GM12878 (cell line): ENCODE measurements around the gene SMOC2. TPM values are rescaled to one million over a fixed set of nuclear protein-coding genes. Genes with fewer than 3 reads are reported as not detected.

ENCODE experiments used
- ATAC-seq: fragments of 200-7000 bp; cut with Tn5 transposase; 3 replicates; pipeline ENCODE4 v1.9.1; 2020; ENCODE audit warnings: mild to moderate bottlenecking, moderate library complexity
- Bru-seq: library from RNA; stranded (reverse); fragments of 400-500 nt; gene quantifications from one replicate; lab custom pipeline; 2021; lab: Mats Ljungman, UMichigan
- BruChase-seq, 2 experiments: library from RNA; stranded (reverse); fragments of 400-500 nt; gene quantifications; one replicate each; lab custom pipeline; 2021; lab: Mats Ljungman, UMichigan
- BruUV-seq: library from RNA; stranded (reverse); fragments of 400-500 nt; replicated peaks from 2 replicates; lab custom pipeline; 2021; lab: Mats Ljungman, UMichigan
- CTCF ChIA-PET: fragments of 300-600 bp; sonication (Branson Sonifier 250); formaldehyde crosslinking; extraction: SDS; loops from one replicate; lab custom pipeline; 2021; ENCODE audit warnings: inconsistent platforms; lab: Yijun Ruan, JAX
- POLR2A ChIA-PET: fragments of 350-600 bp; formaldehyde crosslinking; extraction: SDS; loops from one replicate; lab custom pipeline; 2021; ENCODE audit warnings: inconsistent platforms; lab: Charles Lee
- RAD21 ChIA-PET: fragments of 300-600 bp; sonication (Branson Sonifier 250); formaldehyde crosslinking; loops from one replicate; lab custom pipeline; 2023; ENCODE audit warnings: antibody characterized with exemption; ENCODE audit not compliant: unreplicated experiment; lab: Charles Lee
- SMC1A ChIA-PET: fragments of 300-600 bp; sonication (Branson Sonifier 250); formaldehyde crosslinking; loops from one replicate; lab custom pipeline; 2023; ENCODE audit not compliant: unreplicated experiment, uncharacterized antibody; lab: Charles Lee
- DNase-seq: peaks from one replicate; pipeline ENCODE4 v3.0.0-alpha.2; 2011; ENCODE audit warnings: low read depth, low spot score
- FAIRE-seq: peaks from 3 replicates; lab custom pipeline; 2011; peaks lifted over from hg19 to GRCh38; lab: Jason Lieb, UNC
- H2AFZ ChIP-seq: 2 replicates; pipeline ENCODE4 v1.6.0; 2011; ENCODE audit warnings: low read depth, low read length, control low read depth; ENCODE audit not compliant: control insufficient read depth
- H3K27ac ChIP-seq: 2 replicates; pipeline ENCODE4 v1.5.1; 2011; ENCODE audit warnings: control low read depth; ENCODE audit not compliant: control insufficient read depth, insufficient read depth
- H3K27me3 ChIP-seq, 2 experiments: replicated peaks in 1 of 2; 2 replicates each; pipeline versions ENCODE4 v1.6.0 to v1.6.1; 2011; ENCODE audit warnings: low read length in 1 of 2; ENCODE audit not compliant: control insufficient read depth in 2 of 2, insufficient read depth in 2 of 2
- H3K36me3 ChIP-seq, 2 experiments: 2 replicates each; pipeline ENCODE4 v1.5.1; 2011; ENCODE audit warnings: low read length in 1 of 2; ENCODE audit not compliant: control insufficient read depth in 2 of 2, insufficient read depth in 2 of 2
- H3K4me1 ChIP-seq: 2 replicates; pipeline ENCODE4 v1.6.1; 2011; ENCODE audit warnings: mild to moderate bottlenecking, low read length, moderate library complexity, mixed read lengths; ENCODE audit not compliant: control insufficient read depth, insufficient read depth
- H3K4me2 ChIP-seq: 2 replicates; pipeline ENCODE4 v1.6.0; 2011; ENCODE audit warnings: control low read depth; ENCODE audit not compliant: control insufficient read depth, insufficient read depth
- H3K4me3 ChIP-seq: fragments of 200-600 bp; sonication (generic); 2 replicates; pipeline ENCODE4 v1.5.1; 2016
- H3K79me2 ChIP-seq: 2 replicates; pipeline ENCODE4 v1.6.0; 2011; ENCODE audit warnings: low read length; ENCODE audit not compliant: control insufficient read depth, insufficient read depth
- H3K9ac ChIP-seq: 2 replicates; pipeline ENCODE4 v1.8.0; 2011; ENCODE audit warnings: low read length, control low read depth, mixed read lengths; ENCODE audit not compliant: control insufficient read depth, insufficient read depth
- H3K9me3 ChIP-seq: replicated peaks from 3 replicates; pipeline ENCODE4 v1.5.1; 2011; ENCODE audit warnings: mild to moderate bottlenecking, low read length; ENCODE audit not compliant: control insufficient read depth, insufficient read depth
- H4K20me1 ChIP-seq: 2 replicates; pipeline ENCODE4 v1.6.0; 2011; ENCODE audit not compliant: control insufficient read depth, insufficient read depth
- HDGF ChIP-seq: fragments of 450-650 bp; IDR thresholded peaks from 2 replicates; pipeline ENCODE4 v1.6.1; 2016; ENCODE audit warnings: antibody characterized with exemption
- MYB ChIP-seq: fragments of 150-350 bp; IDR thresholded peaks from 2 replicates; pipeline ENCODE4 v1.6.1; 2014; ENCODE audit warnings: mild to moderate bottlenecking, low read depth, low read length, borderline replicate concordance
- NFYA ChIP-seq: IDR thresholded peaks from 2 replicates; pipeline ENCODE4 v1.6.1; 2011; ENCODE audit warnings: low read depth, mild to moderate bottlenecking, low read length, improper control_type of control experiment, borderline replicate concordance
- POLR2A ChIP-seq: IDR thresholded peaks from 2 replicates; pipeline ENCODE4 v1.6.1; 2011; ENCODE audit warnings: low read depth, mild to moderate bottlenecking, low read length
- SMC3 ChIP-seq: IDR thresholded peaks from 2 replicates; pipeline ENCODE4 v1.6.1; 2011; ENCODE audit warnings: low read length, improper control_type of control experiment, borderline replicate concordance
- SUZ12 ChIP-seq: fragments of 200-600 bp; sonication (generic); IDR thresholded peaks from one replicate; pipeline ENCODE4 v1.6.1; 2018; ENCODE audit warnings: antibody characterized with exemption, mild to moderate bottlenecking; ENCODE audit not compliant: unreplicated experiment
- WGBS: methylation state at CpG from one replicate; pipeline ENCODE4 v1.1.6; 2016; ENCODE audit warnings: low lambda C conversion rate; ENCODE audit not compliant: insufficient replicate concordance, insufficient coverage; ENCODE audit errors: missing lambda C conversion rate; 5-methylcytosine and 5-hydroxymethylcytosine counted together
- in situ Hi-C: fragments of 300-500 bp; cut with MboI; formaldehyde crosslinking; loops from 9 replicates; pipeline ENCODE4 v1.14.3; 2018; ENCODE audit warnings: mixed read lengths
- intact Hi-C: fragments of 100-400 bp; cut with micrococcal nuclease; formaldehyde crosslinking; loops from one replicate; pipeline ENCODE4 v1.14.2; 2022; ENCODE audit not compliant: unreplicated experiment
- long read RNA-seq, 2 experiments: library from polyadenylated mRNA; unstranded; transcript quantifications; one replicate each; pipeline ENCODE4 v2.0.0, GENCODE V29; 2019 to 2020
- polyA minus RNA-seq, 3 experiments: library from RNA; depleted of rRNA, polyadenylated mRNA; stranded (reverse); fragments of >200 nt; gene quantifications; 2 replicates each; pipeline ENCODE4 v1.2.3, GENCODE V29; 2011
- polyA plus RNA-seq, 11 experiments: library from polyadenylated mRNA; depleted of rRNA in 4 of 11; unstranded in 6 of 11; stranded (reverse) in 5 of 11; fragments of >200 nt; fragmentation: Nextera tagmentation in 4 of 11; fragmentation: Illumina TruSeq in 1 of 11; extraction: Ambion mirVana in 4 of 11; extraction: Trizol in 1 of 11; gene quantifications; 1 replicate in 1 of 11; 2 replicates in 10 of 11; pipeline versions ENCODE4 v1.2.1 to v1.2.3, GENCODE V29; 2011 to 2016; ENCODE audit warnings: inconsistent platforms in 2 of 11, missing spikeins in 2 of 11, low read depth in 1 of 11
- total RNA-seq, 4 experiments: library from RNA; depleted of rRNA in 3 of 4; stranded (reverse); fragments of >200 nt in 3 of 4; fragmentation: Illumina TruSeq in 1 of 4; extraction: Trizol in 1 of 4; gene quantifications; 2 replicates each; pipeline versions ENCODE4 v1.2.1 to v1.2.3, GENCODE V29; 2013 to 2021
- TF ChIP-seq, protein P1 (sequence below): fragments of 450-650 bp; IDR thresholded peaks from 2 replicates; pipeline ENCODE4 v1.6.1; 2017; ENCODE audit warnings: mild to moderate bottlenecking, moderate library complexity

Gene SMOC2, protein sequence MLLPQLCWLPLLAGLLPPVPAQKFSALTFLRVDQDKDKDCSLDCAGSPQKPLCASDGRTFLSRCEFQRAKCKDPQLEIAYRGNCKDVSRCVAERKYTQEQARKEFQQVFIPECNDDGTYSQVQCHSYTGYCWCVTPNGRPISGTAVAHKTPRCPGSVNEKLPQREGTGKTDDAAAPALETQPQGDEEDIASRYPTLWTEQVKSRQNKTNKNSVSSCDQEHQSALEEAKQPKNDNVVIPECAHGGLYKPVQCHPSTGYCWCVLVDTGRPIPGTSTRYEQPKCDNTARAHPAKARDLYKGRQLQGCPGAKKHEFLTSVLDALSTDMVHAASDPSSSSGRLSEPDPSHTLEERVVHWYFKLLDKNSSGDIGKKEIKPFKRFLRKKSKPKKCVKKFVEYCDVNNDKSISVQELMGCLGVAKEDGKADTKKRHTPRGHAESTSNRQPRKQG
- total RNA-seq (2013; cell fraction: nucleolus; rRNA removed), result not detected in 2 replicates
- total RNA-seq (2014; rRNA removed) (not detected in 2 replicates), total RNA-seq (2014; rRNA removed; fragmentation: Illumina TruSeq; extraction: Trizol) (not detected in 2 replicates), total RNA-seq (2021) (0.10 and 0.11 TPM in 2 replicates), polyA plus RNA-seq (2011; rRNA removed) (0.06 and 0.12 TPM in 2 replicates), polyA plus RNA-seq (2014; fragmentation: Illumina TruSeq; extraction: Trizol) (not detected in 2 replicates), polyA plus RNA-seq (2014; fragmentation: Nextera tagmentation; extraction: Ambion mirVana) (not detected), polyA plus RNA-seq (2014; rRNA removed) (not detected in 2 replicates), polyA plus RNA-seq (2016; fragmentation: Nextera tagmentation; extraction: Ambion mirVana) (not detected), polyA minus RNA-seq (2011; rRNA and poly(A)+ RNA removed) (not detected in 2 replicates), Bru-seq, nascent RNA (percentile 1 among the genes with signal in this experiment), BruChase-seq, experiment 1, labeled RNA remaining after a 6-hour chase (percentile 2 among the genes with signal in this experiment), BruChase-seq, experiment 2, labeled RNA remaining after a 2-hour chase (percentile 1 among the genes with signal in this experiment)
- polyA plus RNA-seq (2011; ENCODE audit: low read depth), result not detected
- polyA plus RNA-seq (2011; cell fraction: cytosol; rRNA removed), result 0.03 and 0.07 TPM in 2 replicates
- 0.09 and 0.18 TPM in 2 replicates for polyA plus RNA-seq (2011; cell fraction: nucleus; rRNA removed)
- polyA plus RNA-seq (2012), result not detected in 2 replicates
- not detected in 2 replicates for polyA minus RNA-seq (2011; cell fraction: cytosol; rRNA and poly(A)+ RNA removed)
- polyA minus RNA-seq (2011; cell fraction: nucleus; rRNA and poly(A)+ RNA removed), result not detected in 2 replicates
- long read RNA-seq, experiment 1, partial matches to known transcripts, result 0 of 1 reads
- long read RNA-seq, experiment 1, other reads (novel, unspliced or antisense), result 1 of 1 reads
- long read RNA-seq, experiment 2, partial matches to known transcripts, result 0 of 2 reads
- long read RNA-seq, experiment 2, other reads (novel, unspliced or antisense), result 2 of 2 reads

DNA sequence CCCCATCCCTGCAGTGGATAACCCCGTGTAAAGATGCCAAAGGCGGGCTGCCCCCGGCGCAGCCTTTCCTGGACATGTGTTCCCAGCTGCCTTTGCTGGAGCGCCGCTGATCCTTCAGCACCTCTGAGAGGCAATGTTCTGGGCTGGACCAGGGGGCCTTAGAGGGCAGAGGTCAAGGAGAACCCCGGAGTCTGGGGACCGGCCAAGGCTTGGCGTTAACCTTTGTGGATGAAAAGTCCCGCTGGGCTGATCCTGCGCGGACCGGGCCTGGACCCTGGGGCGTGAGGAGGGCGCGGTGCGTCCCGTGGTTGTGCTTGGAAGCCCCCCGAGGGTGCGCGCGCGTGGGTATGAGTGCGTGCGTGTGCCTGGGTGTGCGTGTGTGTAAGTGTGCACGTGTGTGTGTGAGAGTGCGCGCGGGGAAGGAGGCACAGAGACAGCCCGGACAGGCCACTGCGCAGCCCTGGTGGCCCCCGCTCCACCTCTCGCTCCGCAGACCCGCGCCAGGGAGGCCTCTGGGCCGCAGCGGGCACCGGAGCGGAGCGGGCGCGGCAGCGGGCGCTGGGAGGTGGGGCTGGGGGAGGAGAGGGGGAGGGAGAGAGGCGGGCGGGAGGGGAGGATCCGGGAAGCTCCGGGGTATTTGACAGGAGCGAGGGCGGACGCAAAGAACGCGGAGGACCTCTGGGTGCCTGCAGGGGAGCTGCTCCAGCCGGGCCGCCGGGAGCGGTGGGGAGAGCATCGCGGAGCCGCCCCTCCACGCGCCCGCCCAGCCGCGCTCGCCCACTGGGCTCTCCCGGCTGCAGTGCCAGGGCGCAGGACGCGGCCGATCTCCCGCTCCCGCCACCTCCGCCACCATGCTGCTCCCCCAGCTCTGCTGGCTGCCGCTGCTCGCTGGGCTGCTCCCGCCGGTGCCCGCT lies at the start of gene SMOC2:
Gene SMOC2 (plus strand): TSS at position 665 of the 914 bp plus-strand sequence. CDS start 187 bp downstream, at position 852.
- H3K4me1 ChIP-seq, result no peaks in the 10 kb centered on the region

More for the DNA sequence above, at the start of gene SMOC2:
- Histone ChIP-seq H3K36me3 (no peaks in the 10 kb centered on the region), H3K79me2 (no peaks in the 10 kb centered on the region), H2AFZ (no peak within 1 kb of the TSS), H3K9ac (no peak within 1 kb of the TSS), H3K4me3 (no peak within 1 kb of the TSS), H3K27ac (no peak within 1 kb of the TSS), H3K9me3 (no peaks in the 10 kb centered on the region), H3K4me2 (no peak within 1 kb of the TSS), H3K27me3 (no peaks in the 10 kb centered on the region), H4K20me1 (no peaks in the 10 kb centered on the region)
- POLR2A ChIA-PET, result no interaction called here
- in situ Hi-C loops (no loop called here), intact Hi-C loops (no loop called here)
- CTCF ChIA-PET, result no interaction called here
- no peak for DNase-seq
- no TSS peak for BruUV-seq
- TF ChIP-seq NFYA, result no peak
- TF ChIP-seq, protein P1, sequence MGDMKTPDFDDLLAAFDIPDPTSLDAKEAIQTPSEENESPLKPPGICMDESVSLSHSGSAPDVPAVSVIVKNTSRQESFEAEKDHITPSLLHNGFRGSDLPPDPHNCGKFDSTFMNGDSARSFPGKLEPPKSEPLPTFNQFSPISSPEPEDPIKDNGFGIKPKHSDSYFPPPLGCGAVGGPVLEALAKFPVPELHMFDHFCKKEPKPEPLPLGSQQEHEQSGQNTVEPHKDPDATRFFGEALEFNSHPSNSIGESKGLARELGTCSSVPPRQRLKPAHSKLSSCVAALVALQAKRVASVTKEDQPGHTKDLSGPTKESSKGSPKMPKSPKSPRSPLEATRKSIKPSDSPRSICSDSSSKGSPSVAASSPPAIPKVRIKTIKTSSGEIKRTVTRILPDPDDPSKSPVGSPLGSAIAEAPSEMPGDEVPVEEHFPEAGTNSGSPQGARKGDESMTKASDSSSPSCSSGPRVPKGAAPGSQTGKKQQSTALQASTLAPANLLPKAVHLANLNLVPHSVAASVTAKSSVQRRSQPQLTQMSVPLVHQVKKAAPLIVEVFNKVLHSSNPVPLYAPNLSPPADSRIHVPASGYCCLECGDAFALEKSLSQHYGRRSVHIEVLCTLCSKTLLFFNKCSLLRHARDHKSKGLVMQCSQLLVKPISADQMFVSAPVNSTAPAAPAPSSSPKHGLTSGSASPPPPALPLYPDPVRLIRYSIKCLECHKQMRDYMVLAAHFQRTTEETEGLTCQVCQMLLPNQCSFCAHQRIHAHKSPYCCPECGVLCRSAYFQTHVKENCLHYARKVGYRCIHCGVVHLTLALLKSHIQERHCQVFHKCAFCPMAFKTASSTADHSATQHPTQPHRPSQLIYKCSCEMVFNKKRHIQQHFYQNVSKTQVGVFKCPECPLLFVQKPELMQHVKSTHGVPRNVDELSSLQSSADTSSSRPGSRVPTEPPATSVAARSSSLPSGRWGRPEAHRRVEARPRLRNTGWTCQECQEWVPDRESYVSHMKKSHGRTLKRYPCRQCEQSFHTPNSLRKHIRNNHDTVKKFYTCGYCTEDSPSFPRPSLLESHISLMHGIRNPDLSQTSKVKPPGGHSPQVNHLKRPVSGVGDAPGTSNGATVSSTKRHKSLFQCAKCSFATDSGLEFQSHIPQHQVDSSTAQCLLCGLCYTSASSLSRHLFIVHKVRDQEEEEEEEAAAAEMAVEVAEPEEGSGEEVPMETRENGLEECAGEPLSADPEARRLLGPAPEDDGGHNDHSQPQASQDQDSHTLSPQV, result no peak
- TF ChIP-seq POLR2A, result no peak
- no peak for TF ChIP-seq SMC3
- no peak for TF ChIP-seq HDGF
- TF ChIP-seq SUZ12, result no peak
- TF ChIP-seq MYB, result no peak
- SMC1A ChIA-PET, result no interaction called here
- no peak for FAIRE-seq
- ATAC-seq, result no peak
- WGBS, result 67% methylated on average over 44 of the region's 81 CpGs
- RAD21 ChIA-PET, result no interaction called here
